ENCODE results near the gene SMIM35.

DNA sequence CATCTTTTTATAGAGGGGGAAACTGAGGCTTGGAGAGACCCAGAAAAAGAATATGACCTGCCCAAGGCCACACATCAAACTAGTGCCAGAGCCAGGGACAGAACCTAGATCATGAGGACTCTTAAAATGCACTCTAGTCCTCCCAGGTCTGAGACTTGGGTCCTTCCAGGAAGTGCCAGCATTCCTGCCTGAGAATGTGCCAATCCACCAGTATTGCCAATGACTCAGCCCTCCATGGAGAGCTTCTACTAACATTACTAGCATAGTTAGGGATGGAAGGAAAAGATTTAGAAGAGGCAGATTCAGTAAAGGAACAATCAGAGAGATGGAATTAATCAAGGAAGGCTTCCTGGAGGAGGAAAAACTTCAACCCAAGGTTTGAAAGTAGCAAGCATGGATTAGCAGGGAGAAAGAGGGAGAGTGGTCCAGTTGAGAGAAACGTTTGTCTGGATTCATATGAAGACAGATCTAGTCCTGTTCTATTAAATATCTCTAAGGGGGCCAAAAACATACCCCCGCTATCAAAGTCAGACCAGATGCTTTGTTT is 20.1 kb upstream of the SMIM35 start:
- TF ChIP-seq, protein P1, sequence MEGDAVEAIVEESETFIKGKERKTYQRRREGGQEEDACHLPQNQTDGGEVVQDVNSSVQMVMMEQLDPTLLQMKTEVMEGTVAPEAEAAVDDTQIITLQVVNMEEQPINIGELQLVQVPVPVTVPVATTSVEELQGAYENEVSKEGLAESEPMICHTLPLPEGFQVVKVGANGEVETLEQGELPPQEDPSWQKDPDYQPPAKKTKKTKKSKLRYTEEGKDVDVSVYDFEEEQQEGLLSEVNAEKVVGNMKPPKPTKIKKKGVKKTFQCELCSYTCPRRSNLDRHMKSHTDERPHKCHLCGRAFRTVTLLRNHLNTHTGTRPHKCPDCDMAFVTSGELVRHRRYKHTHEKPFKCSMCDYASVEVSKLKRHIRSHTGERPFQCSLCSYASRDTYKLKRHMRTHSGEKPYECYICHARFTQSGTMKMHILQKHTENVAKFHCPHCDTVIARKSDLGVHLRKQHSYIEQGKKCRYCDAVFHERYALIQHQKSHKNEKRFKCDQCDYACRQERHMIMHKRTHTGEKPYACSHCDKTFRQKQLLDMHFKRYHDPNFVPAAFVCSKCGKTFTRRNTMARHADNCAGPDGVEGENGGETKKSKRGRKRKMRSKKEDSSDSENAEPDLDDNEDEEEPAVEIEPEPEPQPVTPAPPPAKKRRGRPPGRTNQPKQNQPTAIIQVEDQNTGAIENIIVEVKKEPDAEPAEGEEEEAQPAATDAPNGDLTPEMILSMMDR (IDR thresholded peaks at IDR 0.05), result no peak
- no peak for TF ChIP-seq POLR2A (IDR thresholded peaks at IDR 0.05)

Data from breast epithelium (tissue), 3 donors.